NCI-H187 treated with DMSO at 0.1 percent for 48 hours (cell line): ENCODE measurements around the gene SLC28A1.
"Not testable (repeated sequence)": the region's sequence is repeated elsewhere in the genome, so short reads cannot be mapped to it uniquely, and the experiment has no call there.

Experiments
- DNase-seq: peaks from one replicate; lab custom pipeline; 2025; lab: John Stamatoyannopoulos, UW

SLC28A1 gene

GRCh38 chr15:84910928-84911623, 26.6 kb downstream of the SLC28A1 start:
- no peak for DNase-seq

GRCh38 chr15:84911879-84912660, 27.6 kb downstream of the SLC28A1 start:
- DNase-seq, result no peak

- no peak for DNase-seq
These were observed 28.9 kb downstream of the SLC28A1 start for GRCh38 chr15:84913360-84913723.

GRCh38 chr15:84914351-84914750, 29.9 kb downstream of the SLC28A1 start:
- DNase-seq, result no peak

- no peak for DNase-seq
These were observed 30.6 kb downstream of the SLC28A1 start for GRCh38 chr15:84914909-84915605.

GRCh38 chr15:84915606-84915958, 31.1 kb downstream of the SLC28A1 start:
- DNase-seq, result no peak

- DNase-seq, result no peak
These were observed 33.0 kb downstream of the SLC28A1 start for GRCh38 chr15:84917452-84917851.

GRCh38 chr15:84919106-84919667, 34.7 kb downstream of the SLC28A1 start:
- no peak for DNase-seq

GRCh38 chr15:84921121-84921520, 36.7 kb downstream of the SLC28A1 start:
- DNase-seq, result no peak

GRCh38 chr15:84922530-84922929, 38.1 kb downstream of the SLC28A1 start:
- DNase-seq, result no peak

GRCh38 chr15:84924077-84924731, 39.7 kb downstream of the SLC28A1 start:
- DNase-seq, result no peak

- not testable (repeated sequence) for DNase-seq
These were observed 40.5 kb downstream of the SLC28A1 start for GRCh38 chr15:84924821-84925569.

- no peak for DNase-seq
These were observed 41.4 kb downstream of the SLC28A1 start for GRCh38 chr15:84925906-84926305.

GRCh38 chr15:84926491-84927230, 42.2 kb downstream of the SLC28A1 start:
- DNase-seq, result no peak

GRCh38 chr15:84928843-84929168, 44.3 kb downstream of the SLC28A1 start:
- no peak for DNase-seq

- DNase-seq, result no peak
These were observed 45.5 kb downstream of the SLC28A1 start for GRCh38 chr15:84929795-84930603.

- DNase-seq, result no peak
These were observed 50.7 kb downstream of the SLC28A1 start for GRCh38 chr15:84934942-84935729.

GRCh38 chr15:84937144-84937543, 52.7 kb downstream of the SLC28A1 start:
- DNase-seq, result no peak

- DNase-seq, result no peak
These were observed 54.3 kb downstream of the SLC28A1 start for GRCh38 chr15:84938726-84939125.
